Measurements from ENCODE around the gene KBTBD13. TPM values are rescaled to one million over a fixed set of nuclear protein-coding genes. Genes with fewer than 3 reads are reported as not detected.
"Not testable (repeated sequence)": the region's sequence is repeated elsewhere in the genome, so short reads cannot be mapped to it uniquely, and the experiment has no call there.

KBTBD13 gene
- total and polyA plus RNA-seq, 3 donors from 2014 or later, result 1.2 to 3.4 (median 2.4) TPM

DNA sequence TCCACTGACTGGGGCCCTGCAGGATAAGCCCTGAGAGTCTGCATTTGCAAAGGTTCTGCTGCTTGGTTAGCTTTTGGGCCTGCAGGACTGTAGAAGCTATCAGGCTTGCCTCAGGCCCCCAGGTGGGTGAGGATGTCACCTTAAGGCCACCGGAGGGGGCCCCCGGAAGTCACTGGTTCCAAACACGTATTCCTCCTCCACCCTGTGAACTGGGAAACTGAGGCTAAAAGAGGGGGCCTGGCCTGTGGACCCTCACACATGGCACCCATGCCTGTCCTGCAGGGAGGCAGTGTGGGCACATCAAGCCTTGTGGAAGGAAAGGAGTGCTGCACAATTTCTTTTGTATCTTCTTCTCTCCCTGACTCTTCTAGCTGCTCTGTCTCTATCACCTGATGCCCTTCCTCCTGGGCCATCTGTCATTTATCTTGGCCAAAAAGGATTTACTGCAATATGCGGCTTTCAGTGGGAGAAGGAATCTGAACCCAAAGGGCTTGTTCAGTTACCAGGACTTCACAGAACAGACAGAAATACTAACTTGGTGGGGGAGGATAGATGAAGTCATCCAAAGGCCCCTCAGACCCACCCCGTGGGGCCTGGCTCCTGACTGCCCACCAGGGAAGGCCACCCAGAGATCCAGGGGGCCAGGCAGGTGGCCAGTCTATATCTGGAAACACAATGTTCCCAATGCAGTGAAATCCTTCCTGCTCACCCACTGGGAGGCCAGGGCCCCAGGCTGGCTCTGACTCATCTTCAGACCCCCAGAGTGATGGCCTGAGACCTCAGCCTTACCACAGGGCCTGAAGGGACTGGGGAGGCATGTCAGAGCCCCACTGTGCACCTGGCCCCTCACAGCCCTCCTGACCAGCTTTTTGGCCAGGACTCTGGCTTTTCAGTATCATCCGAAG, 20.2 kb downstream of the KBTBD13 start:
- TF ChIP-seq POLR2A (IDR thresholded peaks at IDR 0.05), result no peak
- TF ChIP-seq, protein P1, sequence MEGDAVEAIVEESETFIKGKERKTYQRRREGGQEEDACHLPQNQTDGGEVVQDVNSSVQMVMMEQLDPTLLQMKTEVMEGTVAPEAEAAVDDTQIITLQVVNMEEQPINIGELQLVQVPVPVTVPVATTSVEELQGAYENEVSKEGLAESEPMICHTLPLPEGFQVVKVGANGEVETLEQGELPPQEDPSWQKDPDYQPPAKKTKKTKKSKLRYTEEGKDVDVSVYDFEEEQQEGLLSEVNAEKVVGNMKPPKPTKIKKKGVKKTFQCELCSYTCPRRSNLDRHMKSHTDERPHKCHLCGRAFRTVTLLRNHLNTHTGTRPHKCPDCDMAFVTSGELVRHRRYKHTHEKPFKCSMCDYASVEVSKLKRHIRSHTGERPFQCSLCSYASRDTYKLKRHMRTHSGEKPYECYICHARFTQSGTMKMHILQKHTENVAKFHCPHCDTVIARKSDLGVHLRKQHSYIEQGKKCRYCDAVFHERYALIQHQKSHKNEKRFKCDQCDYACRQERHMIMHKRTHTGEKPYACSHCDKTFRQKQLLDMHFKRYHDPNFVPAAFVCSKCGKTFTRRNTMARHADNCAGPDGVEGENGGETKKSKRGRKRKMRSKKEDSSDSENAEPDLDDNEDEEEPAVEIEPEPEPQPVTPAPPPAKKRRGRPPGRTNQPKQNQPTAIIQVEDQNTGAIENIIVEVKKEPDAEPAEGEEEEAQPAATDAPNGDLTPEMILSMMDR (IDR thresholded peaks at IDR 0.05), result no peak
- H3K9me3 ChIP-seq, result no peaks in the 10 kb centered on the region
- peak overlapping the region in 1 of 2 donors; percentile 36 for H3K27ac ChIP-seq
- peak; percentile 25 for DNase-seq
- intact Hi-C loops (cut with DNase I; ENCODE audit: low total_unique reads), result no loop called here
- no peaks in the 10 kb centered on the region for H3K36me3 ChIP-seq (ENCODE audit: low read depth, missing control alignments)
- WGBS, 2 donors, result 79 to 82% methylated on average over 6 of the region's 6 CpGs
- H3K4me1 ChIP-seq, result peaks cover 32% of the 10 kb centered on the region
- H3K4me3 ChIP-seq, result no peak overlapping the region
- H3K27me3 ChIP-seq, result no peaks in the 10 kb centered on the region

DNA sequence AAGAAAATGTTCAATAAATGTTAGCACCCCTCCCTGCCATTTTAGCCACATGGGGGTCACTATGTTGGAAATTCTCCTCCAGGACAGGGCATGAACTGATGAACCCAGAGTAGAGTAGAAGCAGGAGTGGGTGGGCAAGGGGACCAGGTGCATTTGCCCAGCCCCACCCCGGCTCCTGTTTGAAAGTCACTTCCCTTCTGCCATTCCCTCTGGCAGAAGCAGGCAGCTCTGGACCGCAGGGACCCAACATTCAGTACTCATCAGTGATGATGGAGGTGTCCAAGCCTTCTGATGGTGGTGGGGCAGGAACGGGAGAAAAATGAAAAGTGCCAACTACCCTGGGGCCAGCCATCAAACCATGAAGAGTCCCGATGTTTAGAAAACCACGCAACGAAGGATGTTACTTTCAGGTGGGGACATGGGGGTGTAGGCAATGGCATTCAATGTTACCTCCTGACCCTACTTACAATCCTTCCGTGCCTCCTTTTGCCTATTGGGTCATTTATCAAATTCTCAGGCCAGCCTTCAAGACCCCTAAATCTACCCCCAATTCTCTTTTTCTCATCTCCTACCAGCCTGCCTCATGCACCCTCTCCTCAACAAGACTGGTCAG, 21.2 kb downstream of the KBTBD13 start:
- no peak for TF ChIP-seq POLR2A (IDR thresholded peaks at IDR 0.05)
- TF ChIP-seq, protein P1 (IDR thresholded peaks at IDR 0.05), result no peak
- Histone ChIP-seq H3K4me1 (peaks cover 25% of the 10 kb centered on the region), H3K27ac (no peak overlapping the region), H3K9me3 (no peaks in the 10 kb centered on the region), H3K4me3 (no peak overlapping the region), H3K27me3 (no peaks in the 10 kb centered on the region), H3K36me3 (ENCODE audit: low read depth, missing control alignments) (no peaks in the 10 kb centered on the region)
- 93 to 94% methylated on average over 7 of the region's 7 CpGs for WGBS, 2 donors
- intact Hi-C loops (cut with DNase I; ENCODE audit: low total_unique reads), result no loop called here
- no peak for DNase-seq

DNA sequence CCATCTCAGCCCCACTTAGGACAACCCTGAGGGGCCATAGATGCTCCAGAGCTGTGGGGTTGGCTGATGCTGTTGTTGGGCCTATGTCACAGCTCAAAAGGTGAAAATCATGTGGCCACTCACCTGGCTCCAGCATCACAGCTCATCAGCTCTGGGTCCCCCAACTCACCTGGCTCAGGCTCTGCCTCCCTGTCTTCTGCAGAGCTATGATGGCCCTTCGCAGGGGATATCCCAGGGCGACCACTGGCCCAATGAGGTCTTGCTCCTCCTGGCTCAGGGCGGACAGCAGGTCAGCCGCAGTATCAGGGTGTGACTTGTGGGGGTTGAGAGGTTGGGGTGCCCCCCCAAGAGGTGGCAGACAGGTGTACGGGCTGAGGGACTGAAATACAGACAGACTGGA, 22.8 kb downstream of the KBTBD13 start:
- DNase-seq, result no peak
- WGBS, 2 donors, result 80 to 97% methylated on average over 2 to 5 of the region's 5 CpGs
- intact Hi-C loops (cut with DNase I; ENCODE audit: low total_unique reads), result no loop called here
- Histone ChIP-seq H3K4me1 (peaks cover 23% of the 10 kb centered on the region), H3K36me3 (ENCODE audit: low read depth, missing control alignments) (no peaks in the 10 kb centered on the region), H3K4me3 (no peak overlapping the region), H3K9me3 (no peaks in the 10 kb centered on the region), H3K27ac (no peak overlapping the region), H3K27me3 (no peaks in the 10 kb centered on the region)
- TF ChIP-seq POLR2A (IDR thresholded peaks at IDR 0.05), result no peak
- TF ChIP-seq, protein P1 (IDR thresholded peaks at IDR 0.05), result no peak

DNA sequence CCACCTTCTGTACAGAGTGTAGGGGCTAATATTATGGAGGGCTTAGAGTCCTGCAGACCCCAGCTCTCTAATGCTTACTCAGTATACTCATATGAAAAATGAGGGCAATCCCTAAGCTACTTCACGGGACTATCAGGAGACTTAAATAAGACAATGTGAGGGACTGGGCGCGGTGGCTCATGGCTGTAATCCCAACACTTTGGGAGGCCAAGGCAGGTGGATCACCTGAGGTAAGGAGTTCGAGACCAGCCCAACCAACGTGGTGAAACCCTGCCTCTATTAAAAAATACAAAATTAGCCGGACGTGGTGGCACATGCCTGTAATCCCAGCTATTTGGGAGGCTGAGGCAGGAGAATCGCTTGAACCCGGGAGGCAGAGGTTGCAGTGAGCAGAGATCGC, 23.3 kb downstream of the KBTBD13 start:
- WGBS, 2 donors, result 91 to 94% methylated on average over 6 to 10 of the region's 10 CpGs
- H3K36me3 ChIP-seq (ENCODE audit: low read depth, missing control alignments); H3K4me3 ChIP-seq; intact Hi-C loops (cut with DNase I; ENCODE audit: low total_unique reads); H3K27me3 ChIP-seq; H3K27ac ChIP-seq; H3K9me3 ChIP-seq; DNase-seq: not testable (repeated sequence)
- peaks cover 18% of the 10 kb centered on the region for H3K4me1 ChIP-seq

DNA sequence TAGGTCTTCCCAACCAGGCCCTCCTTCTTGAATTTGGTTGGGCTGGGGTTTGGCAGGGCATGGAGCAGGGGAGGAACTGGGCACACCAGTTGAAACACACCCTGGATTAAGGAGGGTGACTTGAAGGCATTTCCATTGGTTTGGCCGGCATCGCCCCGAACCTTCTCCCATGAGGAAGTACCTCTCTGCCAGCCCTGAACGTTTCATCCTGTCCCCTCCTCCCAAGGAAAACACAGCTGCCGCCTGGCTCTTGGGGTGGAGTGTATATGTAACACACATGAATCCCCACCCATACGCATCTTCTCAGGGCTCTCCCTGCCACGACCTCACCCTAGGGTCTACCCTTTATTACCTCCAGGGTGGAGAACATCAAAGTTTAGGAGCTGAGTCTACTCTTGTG, 23.9 kb downstream of the KBTBD13 start:
- H3K9me3 ChIP-seq, result no peaks in the 10 kb centered on the region
- 77 to 84% methylated on average over 7 of the region's 7 CpGs for WGBS, 2 donors
- H3K4me3 ChIP-seq, result no peak overlapping the region
- no peak for DNase-seq
- no peak overlapping the region for H3K27ac ChIP-seq
- intact Hi-C loops (cut with DNase I; ENCODE audit: low total_unique reads), result no loop called here
- H3K4me1 ChIP-seq, result peaks cover 12% of the 10 kb centered on the region
- no peaks in the 10 kb centered on the region for H3K36me3 ChIP-seq (ENCODE audit: low read depth, missing control alignments)
- TF ChIP-seq, protein P1 (IDR thresholded peaks at IDR 0.05), result no peak
- TF ChIP-seq POLR2A (IDR thresholded peaks at IDR 0.05), result no peak
- H3K27me3 ChIP-seq, result no peaks in the 10 kb centered on the region

Measured in testis (tissue), 3 donors.